GM12878 (cell line): ENCODE data around the gene SMAGP. TPM values are rescaled to one million over a fixed set of nuclear protein-coding genes. Genes with fewer than 3 reads are reported as not detected.
A peak's percentile ranks its signal among the peaks of the same experiment; 100 is the strongest.

Experiments used
- ASH2L ChIP-seq: fragments of 300-600, 200-600 bp; sonication (generic); IDR thresholded peaks from 2 replicates; pipeline ENCODE4 v1.6.1; 2017; ENCODE audit warnings: low read depth, mild to moderate bottlenecking, borderline replicate concordance
- CBX3 ChIP-seq: fragments of 200-600 bp; sonication (generic); IDR thresholded peaks from 2 replicates; pipeline ENCODE4 v1.6.1; 2016; ENCODE audit warnings: low read depth, borderline replicate concordance
- ETV6 ChIP-seq, 2 experiments: fragments of 450-650 bp in 1 of 2; IDR thresholded peaks in 1 of 2; conservative IDR thresholded peaks in 1 of 2; 2 replicates each; pipeline ENCODE4 v1.6.1; 2014; ENCODE audit warnings: antibody characterized with exemption in 1 of 2, borderline replicate concordance in 1 of 2, low read depth in 1 of 2, mild to moderate bottlenecking in 1 of 2, moderate library complexity in 1 of 2
- GATAD2B ChIP-seq: fragments of 450-650 bp; conservative IDR thresholded peaks from 2 replicates; pipeline ENCODE4 v1.6.1; 2017; ENCODE audit warnings: low read depth, mild to moderate bottlenecking, moderate library complexity
- JUND ChIP-seq: IDR thresholded peaks from 2 replicates; pipeline ENCODE4 v1.6.1; 2012; ENCODE audit warnings: low read depth, mild to moderate bottlenecking, low read length, improper control_type of control experiment, moderate library complexity
- KLF5 ChIP-seq: fragments of 450-650 bp; IDR thresholded peaks from 2 replicates; pipeline ENCODE4 v1.6.1; 2014; ENCODE audit warnings: mild to moderate bottlenecking; ENCODE audit not compliant: partially characterized antibody
- MYB ChIP-seq: fragments of 150-350 bp; IDR thresholded peaks from 2 replicates; pipeline ENCODE4 v1.6.1; 2014; ENCODE audit warnings: mild to moderate bottlenecking, low read depth, low read length, borderline replicate concordance
- NBN ChIP-seq: fragments of 450-650 bp; IDR thresholded peaks from 2 replicates; pipeline ENCODE4 v1.6.1; 2016
- NFYB ChIP-seq: IDR thresholded peaks from 2 replicates; pipeline ENCODE4 v1.6.1; 2011; ENCODE audit warnings: low read depth, mild to moderate bottlenecking, low read length, improper control_type of control experiment, moderate library complexity; ENCODE audit not compliant: insufficient read depth
- RBBP5 ChIP-seq: fragments of 200-600 bp; sonication (generic); conservative IDR thresholded peaks from 2 replicates; pipeline ENCODE4 v1.6.1; 2016
- RUNX3 ChIP-seq: IDR thresholded peaks from 2 replicates; pipeline ENCODE4 v1.6.1; 2012; ENCODE audit warnings: low read length, inconsistent platforms
- SUZ12 ChIP-seq: fragments of 200-600 bp; sonication (generic); IDR thresholded peaks from one replicate; pipeline ENCODE4 v1.6.1; 2018; ENCODE audit warnings: antibody characterized with exemption, mild to moderate bottlenecking; ENCODE audit not compliant: unreplicated experiment
- ZNF24 ChIP-seq: fragments of 450-650 bp; IDR thresholded peaks from 2 replicates; pipeline ENCODE4 v1.6.1; 2017; ENCODE audit warnings: antibody characterized with exemption, mild to moderate bottlenecking
- ZZZ3 ChIP-seq: IDR thresholded peaks from 2 replicates; pipeline ENCODE4 v1.6.1; 2011; ENCODE audit warnings: low read depth; ENCODE audit not compliant: control insufficient read depth, insufficient read length
- polyA plus RNA-seq, 11 experiments: library from polyadenylated mRNA; depleted of rRNA in 4 of 11; unstranded in 6 of 11; stranded (reverse) in 5 of 11; fragments of >200 nt; fragmentation: Nextera tagmentation in 4 of 11; fragmentation: Illumina TruSeq in 1 of 11; extraction: Ambion mirVana in 4 of 11; extraction: Trizol in 1 of 11; gene quantifications; 1 replicate in 1 of 11; 2 replicates in 10 of 11; pipeline versions ENCODE4 v1.2.1 to v1.2.3, GENCODE V29; 2011 to 2016; ENCODE audit warnings: inconsistent platforms in 2 of 11, missing spikeins in 2 of 11, low read depth in 1 of 11
- total RNA-seq, 4 experiments: library from RNA; depleted of rRNA in 3 of 4; stranded (reverse); fragments of >200 nt in 3 of 4; fragmentation: Illumina TruSeq in 1 of 4; extraction: Trizol in 1 of 4; gene quantifications; 2 replicates each; pipeline versions ENCODE4 v1.2.1 to v1.2.3, GENCODE V29; 2013 to 2021
- TF ChIP-seq, protein P1 (sequence below): IDR thresholded peaks from 2 replicates; pipeline ENCODE4 v1.6.1; 2012; ENCODE audit warnings: low read depth, low read length, improper control_type of control experiment
- TF ChIP-seq, protein P2 (sequence below): IDR thresholded peaks from 2 replicates; pipeline ENCODE4 v1.6.1; 2012; ENCODE audit warnings: low read length, inconsistent platforms
- TF ChIP-seq, protein P3 (sequence below): fragments of 450-650 bp; IDR thresholded peaks from 2 replicates; pipeline ENCODE4 v1.6.1; 2018; ENCODE audit warnings: mild to moderate bottlenecking, low read depth, moderate library complexity; ENCODE audit not compliant: partially characterized antibody
- TF ChIP-seq, protein P4 (sequence below): fragments of 450-650 bp; IDR thresholded peaks from 2 replicates; pipeline ENCODE4 v1.6.1; 2016; ENCODE audit warnings: mild to moderate bottlenecking, moderate library complexity, borderline replicate concordance

SMAGP gene
- total and polyA plus RNA-seq, 10 of the 15 experiments (the other 5 are each of a cell fraction or from before 2014, with no cell fraction given): 0.42 to 7.1 (median 3.9) TPM

DNA sequence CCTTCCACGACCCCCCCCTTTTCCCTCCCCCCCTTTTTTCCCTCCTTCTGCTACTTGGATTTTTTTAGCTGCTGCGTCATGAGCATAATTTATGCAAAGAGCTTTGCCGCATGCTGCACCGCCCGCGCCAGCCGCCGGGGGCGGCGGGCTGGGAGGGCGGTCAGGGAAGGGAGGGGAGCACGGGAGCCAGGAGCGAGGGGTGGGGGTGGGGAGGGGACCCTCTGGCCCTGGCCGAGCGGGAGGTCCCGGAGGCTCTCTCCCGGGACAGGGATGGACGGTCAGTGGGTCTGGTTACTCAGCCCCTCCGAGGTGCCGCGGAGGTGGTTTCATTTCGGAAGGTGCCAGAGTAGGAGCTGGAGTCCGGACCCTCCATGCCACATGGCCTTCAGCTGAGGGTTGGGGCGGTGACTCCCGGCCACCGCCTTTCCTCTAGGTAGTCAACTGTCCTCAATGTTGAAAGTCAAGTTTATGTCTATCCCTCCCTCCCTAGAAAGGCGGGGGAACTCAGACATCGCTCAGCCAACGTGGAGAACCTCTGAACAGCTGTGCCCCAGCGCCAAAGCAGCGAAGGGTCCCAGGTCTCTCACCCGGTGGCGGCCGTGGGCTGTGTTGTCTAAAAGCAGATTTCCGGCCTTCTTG lies 52.1 kb downstream of the SMAGP start, which contains the start of gene POU6F1 (continued):
- TF ChIP-seq ETV6 (conservative IDR thresholded peaks at IDR 0.05 in 1 of 2, IDR thresholded peaks at IDR 0.05 in 1 of 2; ENCODE audit: borderline replicate concordance in 1 of 2, low read depth in 1 of 2) (no peak), ASH2L (no peak), CBX3 (no peak), NFYB (no peak), ZZZ3 (no peak), GATAD2B (0 out of 2 replicates have a peak, but pooled peaks have one; percentile 30), RUNX3 (peak; percentile 58), ZNF24 (no peak), KLF5 (no peak), RBBP5 (no peak), JUND (no peak), SUZ12 (no peak), NBN (0 out of 2 replicates have a peak, but pooled peaks have one; percentile 36), MYB (no peak)
- TF ChIP-seq, protein P1, sequence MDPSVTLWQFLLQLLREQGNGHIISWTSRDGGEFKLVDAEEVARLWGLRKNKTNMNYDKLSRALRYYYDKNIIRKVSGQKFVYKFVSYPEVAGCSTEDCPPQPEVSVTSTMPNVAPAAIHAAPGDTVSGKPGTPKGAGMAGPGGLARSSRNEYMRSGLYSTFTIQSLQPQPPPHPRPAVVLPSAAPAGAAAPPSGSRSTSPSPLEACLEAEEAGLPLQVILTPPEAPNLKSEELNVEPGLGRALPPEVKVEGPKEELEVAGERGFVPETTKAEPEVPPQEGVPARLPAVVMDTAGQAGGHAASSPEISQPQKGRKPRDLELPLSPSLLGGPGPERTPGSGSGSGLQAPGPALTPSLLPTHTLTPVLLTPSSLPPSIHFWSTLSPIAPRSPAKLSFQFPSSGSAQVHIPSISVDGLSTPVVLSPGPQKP: no peak
- TF ChIP-seq, protein P2, sequence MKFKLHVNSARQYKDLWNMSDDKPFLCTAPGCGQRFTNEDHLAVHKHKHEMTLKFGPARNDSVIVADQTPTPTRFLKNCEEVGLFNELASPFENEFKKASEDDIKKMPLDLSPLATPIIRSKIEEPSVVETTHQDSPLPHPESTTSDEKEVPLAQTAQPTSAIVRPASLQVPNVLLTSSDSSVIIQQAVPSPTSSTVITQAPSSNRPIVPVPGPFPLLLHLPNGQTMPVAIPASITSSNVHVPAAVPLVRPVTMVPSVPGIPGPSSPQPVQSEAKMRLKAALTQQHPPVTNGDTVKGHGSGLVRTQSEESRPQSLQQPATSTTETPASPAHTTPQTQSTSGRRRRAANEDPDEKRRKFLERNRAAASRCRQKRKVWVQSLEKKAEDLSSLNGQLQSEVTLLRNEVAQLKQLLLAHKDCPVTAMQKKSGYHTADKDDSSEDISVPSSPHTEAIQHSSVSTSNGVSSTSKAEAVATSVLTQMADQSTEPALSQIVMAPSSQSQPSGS: no peak
- TF ChIP-seq, protein P3, sequence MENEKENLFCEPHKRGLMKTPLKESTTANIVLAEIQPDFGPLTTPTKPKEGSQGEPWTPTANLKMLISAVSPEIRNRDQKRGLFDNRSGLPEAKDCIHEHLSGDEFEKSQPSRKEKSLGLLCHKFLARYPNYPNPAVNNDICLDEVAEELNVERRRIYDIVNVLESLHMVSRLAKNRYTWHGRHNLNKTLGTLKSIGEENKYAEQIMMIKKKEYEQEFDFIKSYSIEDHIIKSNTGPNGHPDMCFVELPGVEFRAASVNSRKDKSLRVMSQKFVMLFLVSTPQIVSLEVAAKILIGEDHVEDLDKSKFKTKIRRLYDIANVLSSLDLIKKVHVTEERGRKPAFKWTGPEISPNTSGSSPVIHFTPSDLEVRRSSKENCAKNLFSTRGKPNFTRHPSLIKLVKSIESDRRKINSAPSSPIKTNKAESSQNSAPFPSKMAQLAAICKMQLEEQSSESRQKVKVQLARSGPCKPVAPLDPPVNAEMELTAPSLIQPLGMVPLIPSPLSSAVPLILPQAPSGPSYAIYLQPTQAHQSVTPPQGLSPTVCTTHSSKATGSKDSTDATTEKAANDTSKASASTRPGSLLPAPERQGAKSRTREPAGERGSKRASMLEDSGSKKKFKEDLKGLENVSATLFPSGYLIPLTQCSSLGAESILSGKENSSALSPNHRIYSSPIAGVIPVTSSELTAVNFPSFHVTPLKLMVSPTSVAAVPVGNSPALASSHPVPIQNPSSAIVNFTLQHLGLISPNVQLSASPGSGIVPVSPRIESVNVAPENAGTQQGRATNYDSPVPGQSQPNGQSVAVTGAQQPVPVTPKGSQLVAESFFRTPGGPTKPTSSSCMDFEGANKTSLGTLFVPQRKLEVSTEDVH: no peak
- TF ChIP-seq, protein P4, sequence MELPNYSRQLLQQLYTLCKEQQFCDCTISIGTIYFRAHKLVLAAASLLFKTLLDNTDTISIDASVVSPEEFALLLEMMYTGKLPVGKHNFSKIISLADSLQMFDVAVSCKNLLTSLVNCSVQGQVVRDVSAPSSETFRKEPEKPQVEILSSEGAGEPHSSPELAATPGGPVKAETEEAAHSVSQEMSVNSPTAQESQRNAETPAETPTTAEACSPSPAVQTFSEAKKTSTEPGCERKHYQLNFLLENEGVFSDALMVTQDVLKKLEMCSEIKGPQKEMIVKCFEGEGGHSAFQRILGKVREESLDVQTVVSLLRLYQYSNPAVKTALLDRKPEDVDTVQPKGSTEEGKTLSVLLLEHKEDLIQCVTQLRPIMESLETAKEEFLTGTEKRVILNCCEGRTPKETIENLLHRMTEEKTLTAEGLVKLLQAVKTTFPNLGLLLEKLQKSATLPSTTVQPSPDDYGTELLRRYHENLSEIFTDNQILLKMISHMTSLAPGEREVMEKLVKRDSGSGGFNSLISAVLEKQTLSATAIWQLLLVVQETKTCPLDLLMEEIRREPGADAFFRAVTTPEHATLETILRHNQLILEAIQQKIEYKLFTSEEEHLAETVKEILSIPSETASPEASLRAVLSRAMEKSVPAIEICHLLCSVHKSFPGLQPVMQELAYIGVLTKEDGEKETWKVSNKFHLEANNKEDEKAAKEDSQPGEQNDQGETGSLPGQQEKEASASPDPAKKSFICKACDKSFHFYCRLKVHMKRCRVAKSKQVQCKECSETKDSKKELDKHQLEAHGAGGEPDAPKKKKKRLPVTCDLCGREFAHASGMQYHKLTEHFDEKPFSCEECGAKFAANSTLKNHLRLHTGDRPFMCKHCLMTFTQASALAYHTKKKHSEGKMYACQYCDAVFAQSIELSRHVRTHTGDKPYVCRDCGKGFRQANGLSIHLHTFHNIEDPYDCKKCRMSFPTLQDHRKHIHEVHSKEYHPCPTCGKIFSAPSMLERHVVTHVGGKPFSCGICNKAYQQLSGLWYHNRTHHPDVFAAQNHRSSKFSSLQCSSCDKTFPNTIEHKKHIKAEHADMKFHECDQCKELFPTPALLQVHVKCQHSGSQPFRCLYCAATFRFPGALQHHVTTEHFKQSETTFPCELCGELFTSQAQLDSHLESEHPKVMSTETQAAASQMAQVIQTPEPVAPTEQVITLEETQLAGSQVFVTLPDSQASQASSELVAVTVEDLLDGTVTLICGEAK: 0 out of 2 replicates have a peak, but pooled peaks have one; percentile 12
